ENCODE measurements around the gene NFATC2IP.
A peak's percentile ranks its signal among the peaks of the same experiment; 100 is the strongest.
"Not testable (repeated sequence)": the region's sequence is repeated elsewhere in the genome, so short reads cannot be mapped to it uniquely, and the experiment has no call there.

NFATC2IP gene

GRCh38 chr16:28974437-28975157 is 23.9 kb downstream of the NFATC2IP start, which contains the start of gene SPNS1:
SPNS1 (plus strand) TSS chr16:28974778; CDS start chr16:28975152, 374 bp downstream.
- peak; percentile 98 for DNase-seq

- no peak for DNase-seq
These were observed 24.4 kb downstream of the NFATC2IP start for GRCh38 chr16:28975158-28975599.

- DNase-seq, result no peak
These were observed 27.2 kb downstream of the NFATC2IP start for GRCh38 chr16:28977703-28978662.

- not testable (repeated sequence) for DNase-seq
These were observed 29.6 kb downstream of the NFATC2IP start for GRCh38 chr16:28980330-28980729.

- DNase-seq, result no peak
These were observed 30.2 kb downstream of the NFATC2IP start for GRCh38 chr16:28980929-28981328.

- no peak for DNase-seq
These were observed 30.8 kb downstream of the NFATC2IP start for GRCh38 chr16:28981517-28981916.

- DNase-seq, result no peak
These were observed 31.7 kb downstream of the NFATC2IP start for GRCh38 chr16:28982418-28982817.

GRCh38 chr16:28982949-28983348 is 32.2 kb downstream of the NFATC2IP start:
- no peak for DNase-seq

- no peak for DNase-seq
These were observed 32.9 kb downstream of the NFATC2IP start for GRCh38 chr16:28983644-28984043.

- no peak for DNase-seq
These were observed 33.4 kb downstream of the NFATC2IP start for GRCh38 chr16:28984091-28984490.

- no peak for DNase-seq
These were observed 33.9 kb downstream of the NFATC2IP start, which contains the start of gene LAT for GRCh38 chr16:28984619-28985135. LAT (plus strand) TSS chr16:28985052; CDS start chr16:28985418, 366 bp downstream.

- DNase-seq, result no peak
These were observed 34.7 kb downstream of the NFATC2IP start for GRCh38 chr16:28985211-28986041.

- no peak for DNase-seq
These were observed 35.3 kb downstream of the NFATC2IP start for GRCh38 chr16:28986046-28986445.

GRCh38 chr16:28986492-28986891 is 35.8 kb downstream of the NFATC2IP start:
- DNase-seq, result no peak

GRCh38 chr16:28987170-28987853 is 36.6 kb downstream of the NFATC2IP start:
- DNase-seq, result no peak

GRCh38 chr16:28989363-28989762 is 38.6 kb downstream of the NFATC2IP start:
- DNase-seq, result no peak

- no peak for DNase-seq
These were observed 39.8 kb downstream of the NFATC2IP start for GRCh38 chr16:28990375-28991040.

- no peak for DNase-seq
These were observed 41.0 kb downstream of the NFATC2IP start for GRCh38 chr16:28991687-28992086.

GRCh38 chr16:28992496-28992895 is 41.8 kb downstream of the NFATC2IP start:
- no peak for DNase-seq

GRCh38 chr16:28998837-28999236 is 48.1 kb downstream of the NFATC2IP start:
- DNase-seq, result no peak

GRCh38 chr16:28999577-28999976 is 48.8 kb downstream of the NFATC2IP start:
- DNase-seq, result no peak
